HG03175 (cell line): ENCODE measurements around the gene CACNA1D.

Source experiments
- ATAC-seq: cut with Tn5 transposase; IDR thresholded peaks from one replicate; pipeline ENCODE4 v1.9.1; 2021; ENCODE audit warnings: mild to moderate bottlenecking, moderate library complexity; ENCODE audit not compliant: unreplicated experiment

The CACNA1D gene

GRCh38 chr3:53708001-53708621, 213.7 kb downstream of the CACNA1D start:
- no peak for ATAC-seq

GRCh38 chr3:53709256-53709655, 214.8 kb downstream of the CACNA1D start:
- no peak for ATAC-seq

GRCh38 chr3:53709860-53710674, 215.7 kb downstream of the CACNA1D start:
- peak; percentile 64 for ATAC-seq

- no peak for ATAC-seq
These were observed 217.0 kb downstream of the CACNA1D start for GRCh38 chr3:53711387-53711786.

GRCh38 chr3:53712817-53713388, 218.5 kb downstream of the CACNA1D start:
- no peak for ATAC-seq

GRCh38 chr3:53713626-53714025, 219.2 kb downstream of the CACNA1D start:
- no peak for ATAC-seq

- ATAC-seq, result no peak
These were observed 221.5 kb downstream of the CACNA1D start for GRCh38 chr3:53715815-53716483.

- no peak for ATAC-seq
These were observed 222.6 kb downstream of the CACNA1D start for GRCh38 chr3:53716998-53717397.

GRCh38 chr3:53718462-53718861, 224.1 kb downstream of the CACNA1D start:
- ATAC-seq, result no peak

- no peak for ATAC-seq
These were observed 225.4 kb downstream of the CACNA1D start for GRCh38 chr3:53719796-53720195.

- ATAC-seq, result no peak
These were observed 227.0 kb downstream of the CACNA1D start for GRCh38 chr3:53721187-53722119.

- ATAC-seq, result no peak
These were observed 230.2 kb downstream of the CACNA1D start for GRCh38 chr3:53724566-53724965.

GRCh38 chr3:53725387-53725995, 231.1 kb downstream of the CACNA1D start:
- ATAC-seq, result no peak

- ATAC-seq, result no peak
These were observed 232.2 kb downstream of the CACNA1D start for GRCh38 chr3:53726643-53727042.

GRCh38 chr3:53728606-53729005, 234.2 kb downstream of the CACNA1D start:
- ATAC-seq, result no peak

- ATAC-seq, result no peak
These were observed 234.7 kb downstream of the CACNA1D start for GRCh38 chr3:53729159-53729558.

GRCh38 chr3:53729618-53730017, 235.2 kb downstream of the CACNA1D start:
- ATAC-seq, result no peak

GRCh38 chr3:53730576-53730975, 236.2 kb downstream of the CACNA1D start:
- no peak for ATAC-seq

- ATAC-seq, result no peak
These were observed 237.7 kb downstream of the CACNA1D start for GRCh38 chr3:53731934-53732624.
